H1 (cell line): ENCODE results near the gene KRTAP3-2. TPM values are rescaled to one million over a fixed set of nuclear protein-coding genes. Genes with fewer than 3 reads are reported as not detected.

Source experiments
- CTCF ChIA-PET: fragments of 300-600 bp; sonication (Branson Sonifier 250); formaldehyde crosslinking; loops from one replicate; lab custom pipeline; 2021; ENCODE audit not compliant: partially characterized antibody; lab: Charles Lee
- POLR2A ChIA-PET: fragments of 300-600 bp; sonication (Branson Sonifier 250); formaldehyde crosslinking; loops from one replicate; lab custom pipeline; 2021; ENCODE audit warnings: inconsistent platforms; ENCODE audit not compliant: partially characterized antibody; lab: Charles Lee
- DNase-seq, 2 experiments: peaks; one replicate each; pipeline versions ENCODE4 v3.0.0 to v3.0.0-alpha.2; 2010 to 2022; ENCODE audit warnings: low spot score in 2 of 2, low read depth in 1 of 2, mixed read lengths in 1 of 2
- FAIRE-seq: peaks from 2 replicates; lab custom pipeline; 2011; peaks lifted over from hg19 to GRCh38; lab: Jason Lieb, UNC
- H2AFZ ChIP-seq: 2 replicates; pipeline ENCODE4 v1.8.1; 2012; ENCODE audit warnings: low read length, inconsistent platforms
- H2AK5ac ChIP-seq: 2 replicates; pipeline ENCODE4 v1.6.1; 2013; ENCODE audit warnings: low read depth, low read length
- H2BK120ac ChIP-seq: replicated peaks from 2 replicates; pipeline ENCODE3; 2013; ENCODE audit warnings: low read depth, low read length, inconsistent platforms
- H2BK12ac ChIP-seq: 2 replicates; pipeline ENCODE4 v1.6.1; 2013; ENCODE audit warnings: low read depth, low read length
- H2BK15ac ChIP-seq: 2 replicates; pipeline ENCODE4 v1.6.1; 2013; ENCODE audit warnings: low read length
- H2BK20ac ChIP-seq: 2 replicates; pipeline ENCODE4 v1.6.1; 2013; ENCODE audit warnings: low read length
- H2BK5ac ChIP-seq: 2 replicates; pipeline ENCODE4 v1.6.1; 2013; ENCODE audit warnings: low read depth, low read length
- H3K14ac ChIP-seq: 2 replicates; pipeline ENCODE4 v1.6.1; 2013; ENCODE audit warnings: inconsistent platforms; ENCODE audit not compliant: insufficient read length
- H3K18ac ChIP-seq: 2 replicates; pipeline ENCODE4 v1.6.1; 2013; ENCODE audit warnings: low read length; ENCODE audit errors: extremely low read depth
- H3K23ac ChIP-seq: 2 replicates; pipeline ENCODE4 v1.6.1; 2013; ENCODE audit warnings: inconsistent platforms; ENCODE audit not compliant: insufficient read length
- H3K23me2 ChIP-seq: 2 replicates; pipeline ENCODE4 v1.6.1; 2013; ENCODE audit warnings: low read depth, low read length
- H3K27ac ChIP-seq: 2 replicates; pipeline ENCODE4 v1.6.1; 2011; ENCODE audit warnings: low read depth, low read length, inconsistent platforms
- H3K27me3 ChIP-seq, 4 experiments: replicated peaks in 1 of 4; 1 replicate in 1 of 4; 2 replicates in 3 of 4; pipeline versions ENCODE4 v1.6.1 to v1.8.1; 2011 to 2013; ENCODE audit warnings: low read length in 3 of 4, mild to moderate bottlenecking in 3 of 4, inconsistent platforms in 2 of 4, mixed read lengths in 2 of 4, moderate library complexity in 1 of 4; ENCODE audit not compliant: control insufficient read depth in 3 of 4, insufficient read depth in 3 of 4; ENCODE audit errors: extremely low read depth in 1 of 4
- H3K36me3 ChIP-seq, 4 experiments: 2 replicates each; pipeline versions ENCODE4 v1.6.1 to v1.8.1; 2011 to 2013; ENCODE audit warnings: mild to moderate bottlenecking in 4 of 4, low read length in 3 of 4, moderate library complexity in 2 of 4, control low read depth in 1 of 4, inconsistent platforms in 1 of 4; ENCODE audit not compliant: insufficient read depth in 4 of 4, control insufficient read depth in 2 of 4
- H3K4ac ChIP-seq: replicated peaks from 2 replicates; pipeline ENCODE3; 2013; ENCODE audit warnings: low read length, low read depth, mixed read lengths, inconsistent platforms; ENCODE audit not compliant: insufficient read length
- H3K4me1 ChIP-seq, 4 experiments: replicated peaks in 1 of 4; 1 replicate in 1 of 4; 2 replicates in 3 of 4; pipeline versions ENCODE4 v1.6.1 to v1.8.1; 2011 to 2013; ENCODE audit warnings: low read length in 3 of 4, inconsistent platforms in 2 of 4, mixed read lengths in 1 of 4; ENCODE audit not compliant: insufficient read depth in 4 of 4, control insufficient read depth in 3 of 4
- H3K4me2 ChIP-seq, 2 experiments: 2 replicates each; pipeline versions ENCODE4 v1.6.1 to v1.8.1; 2011 to 2013; ENCODE audit warnings: low read depth in 2 of 2, low read length in 2 of 2, control low read depth in 1 of 2, inconsistent platforms in 1 of 2, mild to moderate bottlenecking in 1 of 2; ENCODE audit not compliant: insufficient read depth in 1 of 2
- H3K4me3 ChIP-seq, 4 experiments: fragments of 200-600, 300-600 bp in 1 of 4; sonication (generic), shearing (Covaris generic), sonication (Bioruptor Twin) in 1 of 4; 2 replicates each; pipeline versions ENCODE4 v1.5.1 to v1.8.1; 2011 to 2016; ENCODE audit warnings: low read length in 4 of 4, low read depth in 3 of 4, control low read depth in 2 of 4, inconsistent platforms in 2 of 4, mild to moderate bottlenecking in 2 of 4, mixed read lengths in 1 of 4, moderate library complexity in 1 of 4; ENCODE audit not compliant: insufficient read depth in 2 of 4; ENCODE audit errors: extremely low read depth in 1 of 4
- H3K56ac ChIP-seq: replicated peaks from 2 replicates; pipeline ENCODE3; 2013; ENCODE audit warnings: low read depth, mild to moderate bottlenecking, mixed read lengths, low read length, inconsistent platforms; ENCODE audit not compliant: insufficient read length
- H3K79me1 ChIP-seq: 2 replicates; pipeline ENCODE4 v1.6.1; 2013; ENCODE audit warnings: low read depth, low read length, control low read depth
- H3K79me2 ChIP-seq, 2 experiments: 2 replicates each; pipeline versions ENCODE4 v1.6.1 to v1.8.1; 2012 to 2013; ENCODE audit warnings: low read length in 2 of 2, mild to moderate bottlenecking in 2 of 2, inconsistent platforms in 1 of 2; ENCODE audit not compliant: insufficient read depth in 2 of 2, control insufficient read depth in 1 of 2
- H3K9ac ChIP-seq, 4 experiments: replicated peaks in 1 of 4; 1 replicate in 1 of 4; 2 replicates in 3 of 4; pipeline versions ENCODE4 v1.6.1 to v1.8.1; 2011 to 2013; ENCODE audit warnings: low read depth in 3 of 4, low read length in 3 of 4, control low read depth in 2 of 4, mild to moderate bottlenecking in 2 of 4, moderate library complexity in 2 of 4, inconsistent platforms in 1 of 4; ENCODE audit errors: extremely low read depth in 1 of 4
- H3K9me3 ChIP-seq, 2 experiments: 2 replicates each; pipeline versions ENCODE4 v1.6.1 to v1.8.1; 2012 to 2013; ENCODE audit warnings: mild to moderate bottlenecking in 2 of 2, moderate library complexity in 2 of 2, control low read depth in 1 of 2, inconsistent platforms in 1 of 2, low read depth in 1 of 2, low read length in 1 of 2, mixed read lengths in 1 of 2; ENCODE audit not compliant: insufficient read depth in 2 of 2
- H4K20me1 ChIP-seq, 2 experiments: replicated peaks in 1 of 2; 2 replicates each; pipeline versions ENCODE3 to v1.8.1; 2011 to 2013; ENCODE audit warnings: inconsistent platforms in 2 of 2, low read length in 2 of 2, mild to moderate bottlenecking in 1 of 2; ENCODE audit not compliant: insufficient read depth in 2 of 2, control insufficient read depth in 1 of 2
- H4K5ac ChIP-seq: 2 replicates; pipeline ENCODE4 v1.6.1; 2013; ENCODE audit warnings: low read length, low read depth, mixed read lengths, inconsistent platforms; ENCODE audit not compliant: insufficient read length
- H4K8ac ChIP-seq: 2 replicates; pipeline ENCODE4 v1.8.0; 2013; ENCODE audit warnings: mild to moderate bottlenecking, moderate library complexity, low read length, inconsistent platforms; ENCODE audit not compliant: insufficient read depth; ENCODE audit errors: extremely low read depth
- H4K91ac ChIP-seq: replicated peaks from 2 replicates; pipeline ENCODE3; 2013; ENCODE audit warnings: low read length, mixed read lengths, inconsistent platforms; ENCODE audit not compliant: insufficient read length
- ASH2L ChIP-seq: fragments of 200-600, 300-600 bp; sonication (generic); IDR thresholded peaks from one replicate; pipeline ENCODE4 v1.7.1; 2017; ENCODE audit warnings: low read length
- BRCA1 ChIP-seq: IDR thresholded peaks from 2 replicates; pipeline ENCODE4 v1.6.1; 2012; ENCODE audit warnings: low read depth, low read length, improper control_type of control experiment
- FOSL1 ChIP-seq: IDR thresholded peaks from 2 replicates; pipeline ENCODE4 v1.6.1; 2011; ENCODE audit warnings: mild to moderate bottlenecking, low read depth, low read length, moderate library complexity; ENCODE audit not compliant: insufficient read depth
- HDAC2 ChIP-seq, 2 experiments: fragments of 300-600 bp in 1 of 2; sonication (generic) in 1 of 2; IDR thresholded peaks; 2 replicates each; pipeline ENCODE4 v1.6.1; 2011 to 2012; ENCODE audit warnings: low read depth in 2 of 2, low read length in 2 of 2, mild to moderate bottlenecking in 2 of 2, moderate library complexity in 2 of 2, borderline replicate concordance in 1 of 2, inconsistent platforms in 1 of 2
- KDM1A ChIP-seq: fragments of 200-600, 300-600 bp; sonication (generic); IDR thresholded peaks from 2 replicates; pipeline ENCODE4 v1.7.1; 2016; ENCODE audit warnings: mild to moderate bottlenecking, low read length, borderline replicate concordance
- KDM5A ChIP-seq: fragments of 200-600 bp; IDR thresholded peaks from 2 replicates; pipeline ENCODE4 v1.7.1; 2012; ENCODE audit warnings: mild to moderate bottlenecking, low read length, inconsistent platforms, mixed read lengths
- POLR2A ChIP-seq, 2 experiments: IDR thresholded peaks; 1 replicate in 1 of 2; 2 replicates in 1 of 2; pipeline ENCODE4 v1.6.1; 2011; ENCODE audit warnings: low read depth in 2 of 2, low read length in 2 of 2, mild to moderate bottlenecking in 2 of 2; ENCODE audit errors: control extremely low read depth in 1 of 2
- POLR2AphosphoS5 ChIP-seq: IDR thresholded peaks from 2 replicates; pipeline ENCODE4 v1.6.1; 2011; ENCODE audit warnings: low read depth, low read length
- RXRA ChIP-seq: IDR thresholded peaks from 2 replicates; pipeline ENCODE4 v1.6.1; 2011; ENCODE audit warnings: low read depth, mild to moderate bottlenecking, low read length, moderate library complexity; ENCODE audit not compliant: insufficient read depth
- SIN3A ChIP-seq, 2 experiments: IDR thresholded peaks in 1 of 2; conservative IDR thresholded peaks in 1 of 2; 2 replicates each; pipeline ENCODE4 v1.6.1; 2011 to 2012; ENCODE audit warnings: low read length in 2 of 2, improper control_type of control experiment in 1 of 2, low read depth in 1 of 2, mild to moderate bottlenecking in 1 of 2
- TAF7 ChIP-seq: optimal IDR thresholded peaks from 2 replicates; pipeline ENCODE3; 2011; ENCODE audit warnings: low read depth, mild to moderate bottlenecking, inconsistent platforms, low read length, moderate library complexity, borderline replicate concordance
- TCF12 ChIP-seq: IDR thresholded peaks from 2 replicates; pipeline ENCODE4 v1.6.1; 2011; ENCODE audit warnings: low read depth, mild to moderate bottlenecking, low read length
- WGBS, 2 experiments: shearing (Covaris generic) in 1 of 2; methylation state at CpG; one replicate each; pipeline versions ENCODE4 v1.1.6 to v1.1.7; 2013 to 2015; ENCODE audit warnings: low lambda C conversion rate in 2 of 2, mixed read lengths in 2 of 2, inconsistent platforms in 1 of 2, low coverage in 1 of 2, missing lambda C conversion rate in 1 of 2; ENCODE audit not compliant: insufficient replicate concordance in 2 of 2, insufficient coverage in 1 of 2, insufficient read length in 1 of 2; ENCODE audit errors: extremely low coverage in 1 of 2, missing lambda C conversion rate in 1 of 2; 5-methylcytosine and 5-hydroxymethylcytosine counted together
- polyA plus RNA-seq, 7 experiments: library from polyadenylated mRNA; depleted of rRNA in 3 of 7; stranded (reverse) in 5 of 7; unstranded in 2 of 7; fragments of >200 nt in 5 of 7; fragments of 200-250 nt in 2 of 7; gene quantifications; 1 replicate in 5 of 7; 2 replicates in 1 of 7; 4 replicates in 1 of 7; pipeline versions ENCODE4 v1.2.1 to v1.2.3, GENCODE V29; 2011 to 2013; ENCODE audit warnings: missing spikeins in 2 of 7, mixed read lengths in 2 of 7
- total RNA-seq: library from RNA; stranded (reverse); fragmentation: NEBNext Ultra II Directional; extraction: Animal tissue kit (Norgen Biotek cat#: 25700); gene quantifications from 2 replicates; pipeline ENCODE4 v1.2.1, GENCODE V29; 2021
- TF ChIP-seq, protein P1 (sequence below): IDR thresholded peaks from 2 replicates; pipeline ENCODE4 v1.6.1; 2012; ENCODE audit warnings: low read length, inconsistent platforms

KRTAP3-2 gene
- total and polyA plus RNA-seq, 2 of the 8 experiments (the other 6 are each of a cell fraction or from before 2014, with no cell fraction given): not detected

DNA sequence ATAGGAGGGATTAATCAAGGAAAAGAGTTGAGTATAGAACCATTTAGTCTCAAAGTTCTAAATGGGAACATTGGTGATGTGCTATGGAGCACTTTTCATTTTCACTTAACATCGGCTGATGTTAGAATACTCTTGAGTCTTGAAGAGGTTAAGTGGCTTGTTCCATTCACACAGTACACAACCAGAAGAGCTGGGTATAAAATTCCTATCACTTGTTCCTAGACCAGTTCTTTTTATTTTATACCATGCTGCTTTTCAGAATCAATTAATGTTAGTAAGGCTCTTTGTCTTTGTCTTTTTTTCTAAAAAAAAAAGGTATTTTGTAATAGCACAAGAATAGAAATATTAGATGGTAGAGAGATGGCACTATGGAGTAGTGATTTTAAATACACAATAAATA lies 43.2 kb upstream of the KRTAP3-2 start:
- no peak overlapping the region for H4K91ac ChIP-seq
- DNase-seq: no peak
- TF ChIP-seq TCF12: no peak
- TF ChIP-seq SIN3A (conservative IDR thresholded peaks at IDR 0.05 in 1 of 2, IDR thresholded peaks at IDR 0.05 in 1 of 2; ENCODE audit: low read depth in 1 of 2, low read length in 2 of 2): no peak
- TF ChIP-seq HDAC2 (IDR thresholded peaks at IDR 0.05; ENCODE audit: borderline replicate concordance in 1 of 2, low read depth in 2 of 2, low read length in 2 of 2): no peak
- TF ChIP-seq, protein P1, sequence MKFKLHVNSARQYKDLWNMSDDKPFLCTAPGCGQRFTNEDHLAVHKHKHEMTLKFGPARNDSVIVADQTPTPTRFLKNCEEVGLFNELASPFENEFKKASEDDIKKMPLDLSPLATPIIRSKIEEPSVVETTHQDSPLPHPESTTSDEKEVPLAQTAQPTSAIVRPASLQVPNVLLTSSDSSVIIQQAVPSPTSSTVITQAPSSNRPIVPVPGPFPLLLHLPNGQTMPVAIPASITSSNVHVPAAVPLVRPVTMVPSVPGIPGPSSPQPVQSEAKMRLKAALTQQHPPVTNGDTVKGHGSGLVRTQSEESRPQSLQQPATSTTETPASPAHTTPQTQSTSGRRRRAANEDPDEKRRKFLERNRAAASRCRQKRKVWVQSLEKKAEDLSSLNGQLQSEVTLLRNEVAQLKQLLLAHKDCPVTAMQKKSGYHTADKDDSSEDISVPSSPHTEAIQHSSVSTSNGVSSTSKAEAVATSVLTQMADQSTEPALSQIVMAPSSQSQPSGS: no peak
- no peak for TF ChIP-seq FOSL1
- no peak for TF ChIP-seq POLR2AphosphoS5
- TF ChIP-seq BRCA1: no peak
- TF ChIP-seq ASH2L: no peak
- no peak for TF ChIP-seq POLR2A (IDR thresholded peaks at IDR 0.05; ENCODE audit: control extremely low read depth in 1 of 2, low read depth in 2 of 2, low read length in 2 of 2)
- TF ChIP-seq TAF7: no peak
- no peak for TF ChIP-seq KDM1A
- TF ChIP-seq KDM5A: no peak
- no peak for TF ChIP-seq RXRA

More for the DNA sequence above, 43.2 kb upstream of the KRTAP3-2 start:
- Histone ChIP-seq H2AK5ac (no peak overlapping the region), H3K9me3 (no peaks in the 10 kb centered on the region), H2BK20ac (no peak overlapping the region), H2BK15ac (no peak overlapping the region), H3K4me2 (no peak overlapping the region), H3K27me3 (no peaks in the 10 kb centered on the region), H2AFZ (no peak overlapping the region), H4K20me1 (no peaks in the 10 kb centered on the region), H3K23me2 (no peaks in the 10 kb centered on the region), H2BK12ac (no peak overlapping the region), H3K79me1 (no peaks in the 10 kb centered on the region), H3K18ac (no peak overlapping the region), H4K8ac (no peak overlapping the region), H3K23ac (no peak overlapping the region), H3K9ac (no peak overlapping the region), H3K14ac (no peak overlapping the region), H3K36me3 (no peaks in the 10 kb centered on the region), H3K4me3 (no peak overlapping the region), H3K79me2 (no peaks in the 10 kb centered on the region), H4K5ac (no peak overlapping the region), H3K27ac (no peak overlapping the region), H2BK5ac (no peak overlapping the region), H3K56ac (no peak overlapping the region), H3K4ac (no peak overlapping the region), H3K4me1 (peaks cover 0 to 5% (median 0%) of the 10 kb centered on the region in 4 experiments; a peak in 1 of 7 replicates), H2BK120ac (no peak overlapping the region)
- ChIA-PET CTCF (interaction anchor here (0.7 to 1.1 kb wide), 2 partner anchors 68 to 280 kb away, joined by 3 read pairs; no protein-coding TSS in a partner anchor), POLR2A (no interaction called here)
- WGBS, 2 experiments: 96% methylated on average over 1 of the region's 1 CpG; no CpG with 5 or more reads in 1 of the 2 experiments
- no peak for FAIRE-seq
